ENCODE data around the gene SEMA6A. TPM values are rescaled to one million over a fixed set of nuclear protein-coding genes. Genes with fewer than 3 reads are reported as not detected.

Gene SEMA6A
- total and polyA plus RNA-seq, 2 of the 13 experiments (the other 11 are each of a cell fraction or from before 2014, with no cell fraction given): 5.1 to 6.5 TPM

GRCh38 chr5:116444373-116445295 lies 130.0 kb downstream of the SEMA6A start (continued):
- TF ChIP-seq GPBP1L1 (CRISPR knock-in tag; IDR thresholded peaks at IDR 0.05) (no peak), ZNF816 (CRISPR knock-in tag; IDR thresholded peaks at IDR 0.05; ENCODE audit: borderline replicate concordance) (no peak), ISL2 (CRISPR knock-in tag; IDR thresholded peaks at IDR 0.05) (no peak), ZNF101 (CRISPR knock-in tag; IDR thresholded peaks at IDR 0.05; ENCODE audit: borderline replicate concordance, low read depth) (no peak), SNRNP70 (IDR thresholded peaks at IDR 0.05; ENCODE audit: low read depth, low read length) (no peak), NR2F2 (IDR thresholded peaks at IDR 0.05; ENCODE audit: borderline replicate concordance, low read depth) (no peak), ZNF329 (CRISPR knock-in tag; IDR thresholded peaks at IDR 0.05; ENCODE audit: low read depth) (no peak), MEF2D (CRISPR knock-in tag; IDR thresholded peaks at IDR 0.05) (no peak), TIGD3 (CRISPR knock-in tag; IDR thresholded peaks at IDR 0.05; ENCODE audit: borderline replicate concordance) (no peak), GABPA (IDR thresholded peaks at IDR 0.05; ENCODE audit: low read depth, low read length) (no peak), GABPA (CRISPR knock-in tag; IDR thresholded peaks at IDR 0.05; ENCODE audit: low read depth) (no peak), AKAP8 (CRISPR knock-in tag; IDR thresholded peaks at IDR 0.05) (no peak)

Data from HepG2 (cell line).